Stimulated activated naive CD4-positive, alpha-beta T cell treated with Interleukin-2 at 50 U/mL for 16 hours (primary cell): ENCODE results near the gene PAQR8.
"Not testable (repeated sequence)": the region's sequence is repeated elsewhere in the genome, so short reads cannot be mapped to it uniquely, and the experiment has no call there.

Source experiments
- DNase-seq: peaks from one replicate; lab custom pipeline; 2025; lab: John Stamatoyannopoulos, UW

PAQR8 gene

DNA sequence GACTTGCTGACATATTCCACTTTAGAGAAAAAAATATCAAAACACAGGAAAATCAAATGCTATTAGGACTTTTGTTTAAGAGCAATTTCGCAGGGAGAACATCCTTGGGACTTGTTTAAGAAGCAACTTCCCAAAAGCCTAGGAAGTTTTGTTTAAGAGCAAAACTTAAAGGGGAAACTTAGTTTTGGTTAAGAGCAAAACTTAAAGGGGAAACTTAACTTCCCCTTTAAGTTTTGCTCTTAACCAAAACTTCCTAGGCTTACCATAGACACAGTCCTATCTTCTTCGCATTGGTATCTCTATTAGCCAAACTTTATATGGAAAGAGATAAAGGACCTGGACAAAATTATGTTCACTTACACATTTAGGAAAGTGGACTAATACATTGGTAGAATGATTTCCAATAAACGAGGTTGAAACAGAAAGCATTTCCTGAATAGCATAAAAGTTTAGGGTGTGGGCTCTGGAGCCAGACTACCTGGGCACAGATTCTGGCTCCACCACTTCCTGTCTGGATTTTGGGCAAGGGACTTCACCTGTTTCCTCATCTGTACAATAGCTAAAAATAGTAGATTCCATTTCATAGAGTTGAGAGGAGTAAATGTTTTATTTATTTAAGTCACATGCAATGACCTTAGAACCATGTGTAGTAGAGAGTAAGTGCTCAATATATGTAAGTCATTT is 15.7 kb downstream of the PAQR8 start:
- no peak for DNase-seq

DNA sequence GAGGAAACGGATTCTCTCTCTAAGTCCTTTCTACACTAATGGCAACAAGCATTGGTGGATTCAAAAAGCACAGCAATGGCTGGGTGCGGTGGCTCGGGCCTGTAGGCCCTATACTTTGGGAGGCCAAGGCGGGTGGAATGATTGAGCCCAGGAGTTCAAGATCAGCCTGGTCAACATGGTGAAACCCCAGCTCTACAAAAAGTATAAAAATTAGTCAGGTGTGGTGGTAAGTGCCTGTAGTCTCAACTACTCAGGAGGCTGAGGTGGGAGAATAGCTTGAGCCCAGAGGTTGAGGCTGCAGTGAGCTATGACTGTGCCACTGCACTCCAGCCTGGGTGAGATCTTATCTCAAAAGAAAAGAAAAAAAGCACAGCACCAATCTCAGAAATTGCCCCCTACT is 19.3 kb downstream of the PAQR8 start:
- DNase-seq, result no peak

DNA sequence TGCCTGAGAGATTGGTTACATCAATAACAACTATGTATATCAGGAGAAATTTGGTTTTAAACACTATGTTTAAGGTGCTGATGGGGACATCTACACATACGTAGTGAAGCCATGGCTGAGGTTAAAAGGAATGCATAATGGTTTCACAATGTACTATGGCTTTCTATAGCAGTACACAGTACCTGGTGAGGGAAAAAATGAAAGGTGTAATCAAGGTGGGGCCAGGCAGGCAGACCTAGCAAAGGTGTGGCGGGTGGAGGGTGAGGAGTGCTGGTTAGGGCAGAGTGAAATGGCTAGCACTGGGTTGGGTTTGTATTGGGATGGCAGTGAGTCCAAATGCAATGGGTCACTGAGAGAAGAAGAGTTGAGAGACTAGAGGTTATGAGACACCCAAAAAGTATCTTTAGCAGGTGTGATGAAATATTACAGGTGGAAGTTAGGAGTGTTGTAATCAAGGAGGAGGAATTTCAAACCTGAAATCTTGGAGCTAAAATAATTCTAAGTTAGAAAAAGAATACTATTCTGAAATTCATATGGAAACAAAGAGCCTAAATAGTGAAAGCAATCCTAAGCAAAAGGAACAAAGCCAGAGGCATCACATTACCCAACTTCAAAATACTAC is 22.3 kb downstream of the PAQR8 start:
- no peak for DNase-seq

DNA sequence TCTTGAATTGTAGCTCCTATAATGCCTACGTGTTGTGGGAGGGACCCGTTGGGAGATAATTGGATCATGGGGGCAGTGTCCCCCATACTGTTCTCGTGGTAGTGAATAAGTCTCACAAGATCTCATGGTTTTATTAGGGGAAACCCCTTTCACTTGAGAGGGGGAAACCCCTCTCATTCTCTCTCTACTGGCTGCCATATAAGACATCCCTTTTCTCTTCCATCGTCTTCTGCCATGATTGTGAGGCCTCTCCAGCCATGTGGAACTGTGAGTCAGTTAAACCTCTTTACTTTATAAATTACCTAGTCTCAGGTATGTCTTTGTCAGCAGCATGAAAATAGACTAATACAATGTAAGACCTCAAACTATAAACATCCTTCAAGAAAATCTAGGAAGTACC is 23.1 kb downstream of the PAQR8 start:
- DNase-seq, result no peak

DNA sequence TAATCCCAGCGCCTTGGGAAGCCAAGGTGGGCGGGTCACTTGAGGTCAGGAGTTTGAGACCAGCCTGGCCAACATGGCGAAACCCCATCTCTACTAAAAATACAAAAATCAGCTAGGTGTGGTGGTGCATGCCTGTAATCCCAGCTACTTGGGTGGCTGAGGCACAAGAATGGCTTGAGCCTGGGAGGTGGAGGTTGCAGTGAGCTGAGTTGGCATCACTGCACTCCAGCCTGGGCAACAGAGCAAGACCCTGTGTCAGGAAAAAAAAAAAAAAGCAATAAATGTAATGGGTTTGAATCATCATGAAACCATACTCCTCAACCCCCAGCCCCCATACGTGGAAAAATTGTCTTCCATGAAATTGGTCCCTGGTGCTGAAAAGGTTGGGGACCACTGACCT is 26.2 kb downstream of the PAQR8 start:
- DNase-seq, result not testable (repeated sequence)

DNA sequence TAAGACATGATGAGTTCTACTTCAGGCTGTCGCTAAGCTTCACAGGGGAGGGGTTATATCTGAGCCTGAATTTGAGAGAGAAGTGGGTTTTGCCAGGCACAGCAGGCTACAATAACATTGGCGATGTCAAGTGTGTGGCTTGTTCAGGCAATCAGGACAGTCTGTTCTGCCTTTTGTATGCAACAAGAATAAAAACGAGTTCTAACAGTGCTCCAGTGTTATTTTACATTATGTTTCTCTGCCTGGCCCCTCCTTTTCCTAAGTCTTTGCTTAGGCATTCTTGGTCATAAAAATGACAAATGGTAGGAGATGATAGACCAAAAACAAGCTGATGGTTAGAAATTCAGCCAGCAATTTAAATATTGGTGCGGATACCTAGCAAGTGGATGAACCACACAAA is 26.8 kb downstream of the PAQR8 start:
- no peak for DNase-seq

DNA sequence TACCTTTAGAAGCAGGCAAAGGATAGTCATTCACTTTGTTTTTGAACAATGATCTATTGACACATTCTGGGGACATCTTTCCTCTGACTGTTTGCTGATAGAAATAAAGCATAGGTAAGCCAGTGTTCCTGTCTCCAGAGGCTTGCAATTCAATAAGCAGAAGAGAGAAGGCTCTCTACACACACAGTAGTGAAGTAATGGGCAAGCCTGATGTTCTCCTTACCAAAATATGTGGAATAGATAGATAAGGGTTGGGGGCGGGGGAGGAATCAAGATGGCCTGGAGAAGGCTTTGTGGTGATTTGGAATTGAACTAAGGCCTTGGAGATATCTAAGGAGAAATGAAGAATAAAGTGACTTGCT is 27.3 kb downstream of the PAQR8 start:
- DNase-seq, result no peak

DNA sequence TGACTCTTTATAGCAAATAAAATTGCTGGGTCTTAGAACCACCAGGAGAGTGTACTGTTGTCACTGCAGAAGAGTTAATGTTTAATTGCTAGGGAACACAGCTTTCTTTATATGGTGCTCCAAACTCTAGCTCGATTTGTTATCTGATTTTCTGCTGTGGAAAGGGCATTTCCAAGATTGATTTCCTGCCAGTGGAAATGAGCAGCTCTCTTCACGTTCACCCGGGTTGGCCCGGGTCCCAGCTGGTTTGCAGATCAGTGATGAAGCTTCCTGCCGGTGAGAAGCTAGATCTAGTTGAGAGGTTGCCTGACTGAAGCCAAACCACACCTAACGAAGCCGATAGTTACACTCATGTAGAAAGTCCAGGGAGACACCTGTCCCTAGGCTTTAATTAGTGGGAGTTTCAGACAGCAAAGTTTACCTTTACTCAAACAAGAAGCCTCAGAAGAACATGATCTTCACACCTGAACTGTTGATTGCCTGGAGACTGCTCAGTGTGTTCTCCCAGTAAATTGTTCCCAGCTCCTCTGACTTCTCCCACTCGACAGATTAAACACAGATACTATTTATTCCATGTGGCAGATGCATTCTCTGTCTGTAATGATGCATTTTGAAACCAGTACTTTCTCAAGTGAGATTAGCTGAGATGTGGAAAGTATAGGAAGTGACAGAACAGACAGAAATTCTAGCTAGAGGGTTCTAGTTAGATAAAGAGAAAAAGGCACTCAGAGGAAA is 27.8 kb downstream of the PAQR8 start:
- DNase-seq, result peak; percentile 19

DNA sequence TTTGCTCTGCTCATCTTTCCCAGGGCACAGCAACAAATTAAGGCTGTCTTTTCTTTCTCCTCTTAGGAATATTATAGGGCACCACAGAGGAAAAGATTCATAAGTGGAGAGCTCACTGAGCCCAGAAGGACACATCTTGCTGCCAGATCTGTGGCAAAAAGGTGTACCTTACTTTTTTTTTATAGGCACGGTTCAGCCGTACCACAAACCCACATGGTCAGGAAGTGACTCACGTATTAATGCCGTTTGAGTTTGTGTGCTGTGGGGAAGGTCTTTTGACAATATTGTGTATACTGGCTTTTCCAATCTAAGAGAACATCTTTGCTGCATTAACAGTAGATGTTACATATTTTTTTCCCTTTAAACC is 28.4 kb downstream of the PAQR8 start:
- DNase-seq, result peak; percentile 37

DNA sequence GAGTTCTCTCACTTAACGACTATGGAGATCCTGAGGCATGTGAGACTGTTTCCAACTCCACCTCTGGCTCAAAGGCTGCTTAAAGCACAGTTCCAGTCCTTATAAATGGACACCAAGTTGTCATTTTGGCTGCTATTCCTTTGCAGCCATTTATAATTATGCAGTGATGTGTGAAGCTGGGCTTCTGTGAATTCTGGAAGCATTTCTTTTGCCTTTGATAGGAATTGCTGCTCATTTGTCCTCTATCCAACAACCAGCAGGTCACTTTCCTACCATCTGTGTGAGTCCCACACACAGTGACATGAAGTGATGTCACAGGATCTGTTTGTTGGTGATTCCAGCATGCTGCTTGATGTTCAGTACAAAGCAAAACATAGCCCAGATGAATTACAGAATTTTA is 29.6 kb downstream of the PAQR8 start:
- no peak for DNase-seq

DNA sequence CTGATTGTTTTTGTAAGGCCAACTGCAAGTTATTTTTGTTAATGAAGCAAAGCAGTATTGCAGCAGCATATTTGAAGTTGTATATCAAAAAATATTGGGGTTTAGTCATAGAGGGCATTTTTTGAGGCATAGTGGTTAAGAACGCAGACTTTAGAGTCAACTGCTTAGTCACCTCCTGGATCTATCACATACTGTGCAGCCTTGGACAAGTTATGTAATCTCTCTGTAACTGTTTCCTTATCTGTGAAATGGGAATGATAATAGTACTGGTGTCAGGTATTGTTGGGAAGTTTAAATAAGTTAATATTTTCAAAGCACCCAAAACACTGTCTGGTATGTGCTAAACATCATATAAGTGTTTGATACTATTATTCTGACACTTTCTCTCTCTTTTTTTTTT is 31.0 kb downstream of the PAQR8 start:
- DNase-seq, result no peak

DNA sequence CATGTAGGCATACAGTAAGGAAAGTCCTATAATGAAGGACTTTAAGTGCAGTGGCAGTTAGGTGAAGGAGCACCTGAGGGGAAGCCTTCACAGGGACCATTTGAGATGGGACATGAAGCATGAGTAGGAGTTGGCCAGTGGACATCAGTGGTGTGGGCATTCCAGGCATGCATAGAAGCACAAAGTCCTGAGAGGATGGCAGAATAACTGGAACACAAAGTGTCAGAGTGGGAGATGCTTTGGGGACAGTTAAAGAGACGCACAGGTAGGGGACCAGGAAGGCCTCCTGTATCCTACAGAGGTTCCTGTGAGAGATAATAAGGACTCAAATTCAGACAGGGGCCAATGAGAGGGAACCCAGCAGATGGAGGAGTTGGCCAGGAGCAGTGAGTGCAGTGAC is 31.8 kb downstream of the PAQR8 start:
- no peak for DNase-seq

DNA sequence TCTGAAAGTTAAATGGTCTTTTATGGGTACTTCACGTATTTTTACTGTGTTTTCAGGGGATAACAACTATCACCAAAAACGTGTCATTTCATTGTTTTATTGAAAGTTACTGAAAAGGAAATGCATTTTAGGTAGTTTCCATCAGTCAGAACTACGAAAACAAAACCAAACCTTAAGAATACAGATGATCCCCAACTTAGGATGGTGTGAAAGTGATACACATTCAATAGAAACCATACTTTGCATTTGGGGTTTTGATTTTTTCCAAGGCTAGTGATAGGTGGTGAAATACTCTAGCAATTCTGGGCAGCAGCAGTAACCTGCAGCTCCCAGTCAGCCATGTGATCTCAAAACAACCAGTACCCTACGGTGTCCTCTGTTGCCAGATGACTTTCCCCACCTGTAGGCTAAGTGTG is 32.3 kb downstream of the PAQR8 start:
- DNase-seq, result no peak

DNA sequence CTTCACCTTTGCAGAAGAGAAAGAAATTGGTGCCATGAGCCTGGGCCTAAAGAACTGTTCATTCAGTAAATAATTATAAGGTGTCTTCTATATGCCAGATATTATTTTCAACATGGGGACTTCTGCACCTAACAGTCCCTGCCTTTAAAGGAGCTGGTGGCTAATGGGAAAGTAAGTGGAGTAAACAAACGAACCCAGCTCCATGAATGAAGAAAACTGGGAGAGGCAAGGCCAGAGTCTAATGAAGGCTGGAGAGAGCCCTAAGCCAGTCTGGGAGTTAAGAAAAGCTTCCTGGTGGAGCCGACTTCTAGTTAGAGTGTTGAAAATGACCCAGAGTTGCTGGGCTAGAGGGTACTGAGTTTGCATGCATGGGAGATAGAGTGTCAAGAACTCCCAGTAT is 34.0 kb downstream of the PAQR8 start:
- DNase-seq, result no peak

DNA sequence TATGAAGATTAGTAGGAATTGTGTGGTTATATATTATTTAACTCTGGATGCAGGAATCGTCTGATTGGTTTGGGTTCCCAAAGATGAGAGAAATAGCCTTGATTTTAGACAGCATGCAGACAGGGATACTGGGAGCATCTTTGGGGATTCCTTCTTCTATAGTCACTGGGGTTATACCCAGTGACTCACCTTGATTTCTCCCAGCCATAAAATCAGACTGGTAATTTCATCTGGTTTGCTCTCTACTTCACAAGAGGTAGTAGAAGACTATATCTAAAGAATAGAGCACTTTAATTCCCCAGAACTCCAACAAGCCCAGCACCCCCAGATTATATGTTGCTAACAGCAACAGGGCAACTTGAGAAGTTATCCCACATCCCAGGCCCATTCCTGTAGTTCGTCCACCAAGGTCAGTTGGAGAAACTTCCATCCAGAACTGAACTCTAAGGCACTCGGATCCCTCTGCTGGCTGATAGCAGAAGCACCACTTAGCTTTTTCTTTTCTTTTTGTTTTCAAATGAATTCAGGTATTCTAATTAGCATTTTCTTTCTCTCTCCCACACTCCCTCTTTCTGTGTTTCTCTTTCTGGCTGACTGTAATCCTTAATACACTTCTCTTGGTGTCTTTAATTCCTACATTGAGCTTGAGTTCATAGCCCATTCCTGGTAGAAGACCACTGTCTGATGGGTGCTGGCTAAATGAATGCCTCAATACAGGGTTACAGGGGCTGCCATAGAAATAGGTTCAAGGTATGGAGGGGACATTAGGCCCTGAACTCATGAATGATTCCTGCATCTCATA is 37.8 kb downstream of the PAQR8 start:
- DNase-seq, result no peak

DNA sequence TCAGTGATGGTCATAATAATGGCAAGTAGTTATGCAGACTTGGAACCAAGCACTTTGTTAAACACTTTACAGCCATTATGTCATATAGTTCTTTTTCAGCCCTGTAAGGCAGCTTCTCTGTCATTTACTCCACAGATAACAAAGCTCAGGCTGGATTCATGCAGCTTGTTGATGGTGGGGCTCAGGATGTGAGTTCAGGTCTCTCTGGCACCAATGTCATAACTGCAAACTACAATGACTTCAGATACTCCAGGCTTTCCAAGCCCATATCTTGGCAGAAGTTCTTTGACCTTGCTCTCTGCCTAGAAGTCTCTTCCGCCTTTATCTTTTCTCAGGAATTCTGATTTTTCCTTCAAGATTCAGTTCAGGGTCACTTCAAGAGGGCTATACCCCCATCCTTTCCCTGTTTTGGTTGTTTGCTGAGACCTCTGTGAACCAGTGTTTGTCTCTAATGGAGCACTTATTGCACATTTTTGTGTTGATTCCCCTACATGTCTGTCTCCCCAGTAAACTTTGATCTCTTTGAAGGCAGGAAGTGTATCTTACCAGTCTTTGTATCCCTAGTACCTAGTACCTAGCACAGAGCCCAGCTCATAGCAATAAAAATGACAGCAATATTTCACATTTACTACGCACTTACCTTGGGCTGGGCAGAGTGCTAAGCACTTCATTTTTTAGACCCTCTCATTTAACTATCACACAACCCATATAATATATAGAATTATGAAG is 38.5 kb downstream of the PAQR8 start:
- DNase-seq, result no peak

DNA sequence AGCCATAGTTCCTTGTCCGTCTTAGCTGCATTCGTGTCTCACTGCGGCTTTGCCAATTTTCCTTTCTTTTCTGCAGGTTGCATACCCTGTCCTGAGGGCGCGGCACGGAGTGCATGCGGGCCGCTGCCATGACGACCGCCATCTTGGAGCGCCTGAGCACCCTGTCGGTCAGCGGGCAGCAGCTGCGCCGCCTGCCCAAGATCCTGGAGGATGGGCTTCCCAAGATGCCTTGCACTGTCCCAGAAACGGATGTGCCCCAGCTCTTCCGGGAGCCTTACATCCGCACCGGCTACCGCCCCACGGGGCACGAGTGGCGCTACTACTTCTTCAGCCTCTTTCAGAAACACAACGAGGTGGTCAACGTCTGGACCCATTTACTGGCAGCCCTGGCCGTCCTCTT is 41.1 kb downstream of the PAQR8 start:
- no peak for DNase-seq

DNA sequence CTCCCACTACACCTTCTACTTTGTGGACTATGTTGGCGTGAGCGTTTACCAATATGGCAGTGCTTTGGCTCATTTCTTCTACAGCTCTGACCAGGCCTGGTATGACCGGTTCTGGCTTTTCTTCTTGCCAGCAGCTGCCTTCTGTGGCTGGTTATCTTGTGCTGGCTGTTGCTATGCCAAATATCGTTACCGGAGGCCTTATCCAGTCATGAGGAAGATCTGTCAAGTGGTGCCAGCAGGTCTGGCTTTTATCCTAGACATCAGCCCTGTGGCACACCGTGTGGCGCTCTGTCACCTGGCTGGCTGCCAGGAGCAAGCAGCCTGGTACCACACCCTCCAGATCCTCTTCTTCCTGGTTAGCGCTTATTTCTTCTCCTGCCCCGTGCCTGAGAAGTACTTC is 41.7 kb downstream of the PAQR8 start:
- no peak for DNase-seq

DNA sequence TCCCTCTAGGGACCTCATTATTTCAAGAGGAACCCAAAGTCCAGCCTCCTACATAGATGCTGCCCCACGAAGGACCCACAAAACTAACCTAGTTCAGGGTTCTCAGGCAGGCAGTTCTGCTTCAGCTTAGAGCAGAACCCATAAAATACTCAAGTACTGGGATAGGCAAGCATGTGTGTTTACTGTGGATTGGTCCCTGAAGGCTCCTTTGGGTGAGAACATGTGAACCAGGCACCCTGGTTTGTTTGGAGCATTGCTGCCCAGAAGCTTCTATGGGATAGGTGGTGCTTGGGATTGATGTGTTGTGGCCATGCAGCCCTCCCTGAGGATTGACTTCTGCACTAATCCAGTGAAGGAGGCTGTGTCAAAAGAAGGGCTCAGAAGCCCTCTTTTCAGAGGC is 43.3 kb downstream of the PAQR8 start:
- DNase-seq, result no peak

DNA sequence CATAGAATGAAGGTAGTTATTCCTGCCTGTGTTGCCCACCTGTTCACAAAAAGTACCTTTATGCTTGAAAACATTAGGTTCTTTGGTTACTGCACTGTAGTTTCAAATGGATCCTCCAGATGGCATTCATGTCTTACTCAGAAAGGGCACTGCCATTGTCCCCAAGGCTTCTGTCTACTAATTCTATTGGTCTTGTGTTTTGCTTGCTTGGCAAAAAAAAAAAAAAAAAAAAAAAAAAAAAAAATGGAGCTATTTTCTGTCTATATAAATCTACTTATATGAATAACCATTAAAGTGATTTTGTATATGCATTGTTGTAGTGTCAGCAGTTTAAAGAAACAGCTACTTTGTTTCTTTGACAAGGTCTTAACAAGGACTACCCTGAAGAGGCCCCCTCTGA is 45.5 kb downstream of the PAQR8 start:
- no peak for DNase-seq

DNA sequence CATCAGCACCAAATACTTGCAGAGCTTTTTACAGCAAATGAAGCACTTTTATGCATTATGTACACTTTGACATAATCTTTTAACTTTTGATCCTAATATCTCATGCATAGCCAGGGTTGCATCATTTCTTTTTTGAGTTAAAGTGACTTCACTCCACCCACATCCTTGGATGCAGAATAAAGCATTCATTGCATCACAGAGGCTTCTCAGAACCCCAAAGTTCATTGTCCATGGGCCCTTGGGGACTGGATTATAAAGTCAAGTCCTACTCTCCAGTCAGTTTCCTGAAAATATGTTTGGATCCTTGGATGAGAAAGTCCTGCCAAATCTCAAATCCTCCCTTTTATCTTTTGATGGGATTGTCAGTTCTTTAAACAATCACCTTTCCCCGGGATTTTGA is 47.5 kb downstream of the PAQR8 start:
- DNase-seq, result no peak

DNA sequence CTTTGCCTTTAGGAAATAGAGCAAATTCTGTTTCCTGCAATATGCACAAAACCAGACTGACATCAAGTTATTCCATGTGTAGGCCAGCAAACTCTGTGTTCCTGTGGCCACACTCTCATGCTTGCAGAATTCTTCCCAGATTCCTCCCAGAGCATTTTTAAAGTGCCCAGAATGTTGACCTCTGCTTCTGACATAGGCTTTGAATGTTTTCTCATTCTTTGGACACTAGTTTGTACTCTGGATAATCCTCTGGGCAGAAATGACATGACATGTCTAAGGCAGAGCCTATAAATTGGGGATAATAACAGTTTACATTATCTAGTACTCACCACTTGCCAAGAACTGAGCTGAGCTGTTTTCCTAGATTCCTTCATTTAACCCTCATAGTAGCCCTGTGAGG is 49.0 kb downstream of the PAQR8 start:
- no peak for DNase-seq
